ENCODE results near the gene ACMSD. TPM values are rescaled to one million over a fixed set of nuclear protein-coding genes. Genes with fewer than 3 reads are reported as not detected.

Gene ACMSD
- total and polyA plus RNA-seq, 2 of the 13 experiments (the other 11 are each of a cell fraction or from before 2014, with no cell fraction given), result not detected

DNA sequence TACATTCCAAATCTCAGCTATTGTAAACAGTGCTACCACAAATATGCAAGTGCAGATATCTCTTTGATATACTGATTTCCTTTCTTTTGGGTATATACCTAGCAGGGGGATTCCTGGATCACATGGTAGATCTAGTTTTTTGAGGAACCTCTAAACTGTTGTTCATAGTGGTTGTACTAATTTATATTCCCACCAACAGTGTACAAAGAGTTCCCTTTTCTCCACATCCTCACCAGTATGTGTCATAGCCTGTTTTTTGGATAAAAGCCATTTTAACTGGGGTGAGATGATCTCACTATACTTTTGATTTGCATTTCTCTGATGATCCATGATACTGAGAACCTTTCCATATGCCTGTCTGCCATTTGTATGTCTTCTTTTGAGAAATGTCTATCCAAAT lies 73.9 kb downstream of the ACMSD start:
- ATAC-seq, result no peak
- no peak for DNase-seq (ENCODE audit: low spot score)
- ChIA-PET CTCF (ENCODE audit: low intra/inter-chr PET ratio, low total read pairs) (no interaction called here), POLR2A (no interaction called here)
- no peak overlapping the region for H2AFZ ChIP-seq (ENCODE audit: low read length)
- no peak for FAIRE-seq
- no peaks in the 10 kb centered on the region for H3K27me3 ChIP-seq (ENCODE audit: control insufficient read depth in 1 of 2, insufficient read depth in 2 of 2, low read length in 2 of 2)
- no peaks in the 10 kb centered on the region for H4K20me1 ChIP-seq (ENCODE audit: insufficient read depth, low read length)
- H3K9ac ChIP-seq (ENCODE audit: insufficient read depth, low read depth, low read length), result no peak overlapping the region
- no peak overlapping the region for H3K27ac ChIP-seq (ENCODE audit: extremely low read length, insufficient read depth, low read length)
- BruUV-seq (replicated peaks), result no TSS peak
- H3K79me2 ChIP-seq (ENCODE audit: insufficient read depth, low read length), result peaks cover 2% of the 10 kb centered on the region
- H3K9me3 ChIP-seq (ENCODE audit: low read length), result no peaks in the 10 kb centered on the region
- peaks cover 8% of the 10 kb centered on the region for H3K4me1 ChIP-seq (ENCODE audit: insufficient read depth, low read length)
- H3K4me2 ChIP-seq (ENCODE audit: low read depth, low read length), result no peak overlapping the region
- H3K36me3 ChIP-seq (replicated peaks in 1 of 2; ENCODE audit: control insufficient read depth in 1 of 2, insufficient read depth in 2 of 2, low read length in 2 of 2), result no peaks in the 10 kb centered on the region
- no peak overlapping the region for H3K4me3 ChIP-seq (replicated peaks in 1 of 3; ENCODE audit: insufficient read depth in 1 of 3, low read depth in 2 of 3, low read length in 3 of 3)
- in situ Hi-C loops (cut with HindIII; ENCODE audit: extremely low pct_ligation_motif_present, low pct_unique_long_range_greater_than_20kb), result no loop called here
- intact Hi-C loops (cut with micrococcal nuclease; ENCODE audit: unreplicated experiment), result loop anchor here (10.0 kb wide), 2 partner anchors 142 to 798 kb away; partner anchors contain the start of gene RAB3GAP1
- TF ChIP-seq, protein P1, sequence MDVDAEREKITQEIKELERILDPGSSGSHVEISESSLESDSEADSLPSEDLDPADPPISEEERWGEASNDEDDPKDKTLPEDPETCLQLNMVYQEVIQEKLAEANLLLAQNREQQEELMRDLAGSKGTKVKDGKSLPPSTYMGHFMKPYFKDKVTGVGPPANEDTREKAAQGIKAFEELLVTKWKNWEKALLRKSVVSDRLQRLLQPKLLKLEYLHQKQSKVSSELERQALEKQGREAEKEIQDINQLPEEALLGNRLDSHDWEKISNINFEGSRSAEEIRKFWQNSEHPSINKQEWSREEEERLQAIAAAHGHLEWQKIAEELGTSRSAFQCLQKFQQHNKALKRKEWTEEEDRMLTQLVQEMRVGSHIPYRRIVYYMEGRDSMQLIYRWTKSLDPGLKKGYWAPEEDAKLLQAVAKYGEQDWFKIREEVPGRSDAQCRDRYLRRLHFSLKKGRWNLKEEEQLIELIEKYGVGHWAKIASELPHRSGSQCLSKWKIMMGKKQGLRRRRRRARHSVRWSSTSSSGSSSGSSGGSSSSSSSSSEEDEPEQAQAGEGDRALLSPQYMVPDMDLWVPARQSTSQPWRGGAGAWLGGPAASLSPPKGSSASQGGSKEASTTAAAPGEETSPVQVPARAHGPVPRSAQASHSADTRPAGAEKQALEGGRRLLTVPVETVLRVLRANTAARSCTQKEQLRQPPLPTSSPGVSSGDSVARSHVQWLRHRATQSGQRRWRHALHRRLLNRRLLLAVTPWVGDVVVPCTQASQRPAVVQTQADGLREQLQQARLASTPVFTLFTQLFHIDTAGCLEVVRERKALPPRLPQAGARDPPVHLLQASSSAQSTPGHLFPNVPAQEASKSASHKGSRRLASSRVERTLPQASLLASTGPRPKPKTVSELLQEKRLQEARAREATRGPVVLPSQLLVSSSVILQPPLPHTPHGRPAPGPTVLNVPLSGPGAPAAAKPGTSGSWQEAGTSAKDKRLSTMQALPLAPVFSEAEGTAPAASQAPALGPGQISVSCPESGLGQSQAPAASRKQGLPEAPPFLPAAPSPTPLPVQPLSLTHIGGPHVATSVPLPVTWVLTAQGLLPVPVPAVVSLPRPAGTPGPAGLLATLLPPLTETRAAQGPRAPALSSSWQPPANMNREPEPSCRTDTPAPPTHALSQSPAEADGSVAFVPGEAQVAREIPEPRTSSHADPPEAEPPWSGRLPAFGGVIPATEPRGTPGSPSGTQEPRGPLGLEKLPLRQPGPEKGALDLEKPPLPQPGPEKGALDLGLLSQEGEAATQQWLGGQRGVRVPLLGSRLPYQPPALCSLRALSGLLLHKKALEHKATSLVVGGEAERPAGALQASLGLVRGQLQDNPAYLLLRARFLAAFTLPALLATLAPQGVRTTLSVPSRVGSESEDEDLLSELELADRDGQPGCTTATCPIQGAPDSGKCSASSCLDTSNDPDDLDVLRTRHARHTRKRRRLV (CRISPR knock-in tag; IDR thresholded peaks at IDR 0.05), result no peak
- TF ChIP-seq, protein P2, sequence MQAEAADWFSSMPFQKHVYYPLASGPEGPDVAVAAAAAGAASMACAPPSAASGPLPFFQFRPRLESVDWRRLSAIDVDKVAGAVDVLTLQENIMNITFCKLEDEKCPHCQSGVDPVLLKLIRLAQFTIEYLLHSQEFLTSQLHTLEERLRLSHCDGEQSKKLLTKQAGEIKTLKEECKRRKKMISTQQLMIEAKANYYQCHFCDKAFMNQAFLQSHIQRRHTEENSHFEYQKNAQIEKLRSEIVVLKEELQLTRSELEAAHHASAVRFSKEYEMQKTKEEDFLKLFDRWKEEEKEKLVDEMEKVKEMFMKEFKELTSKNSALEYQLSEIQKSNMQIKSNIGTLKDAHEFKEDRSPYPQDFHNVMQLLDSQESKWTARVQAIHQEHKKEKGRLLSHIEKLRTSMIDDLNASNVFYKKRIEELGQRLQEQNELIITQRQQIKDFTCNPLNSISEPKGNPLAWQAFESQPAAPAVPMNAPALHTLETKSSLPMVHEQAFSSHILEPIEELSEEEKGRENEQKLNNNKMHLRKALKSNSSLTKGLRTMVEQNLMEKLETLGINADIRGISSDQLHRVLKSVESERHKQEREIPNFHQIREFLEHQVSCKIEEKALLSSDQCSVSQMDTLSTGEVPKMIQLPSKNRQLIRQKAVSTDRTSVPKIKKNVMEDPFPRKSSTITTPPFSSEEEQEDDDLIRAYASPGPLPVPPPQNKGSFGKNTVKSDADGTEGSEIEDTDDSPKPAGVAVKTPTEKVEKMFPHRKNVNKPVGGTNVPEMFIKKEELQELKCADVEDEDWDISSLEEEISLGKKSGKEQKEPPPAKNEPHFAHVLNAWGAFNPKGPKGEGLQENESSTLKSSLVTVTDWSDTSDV (CRISPR knock-in tag; IDR thresholded peaks at IDR 0.05), result no peak
- no peak for TF ChIP-seq PHF8 (CRISPR knock-in tag; IDR thresholded peaks at IDR 0.05)
- TF ChIP-seq HMG20A (CRISPR knock-in tag; IDR thresholded peaks at IDR 0.05; ENCODE audit: borderline replicate concordance), result no peak
- TF ChIP-seq SALL1 (CRISPR knock-in tag; IDR thresholded peaks at IDR 0.05), result no peak
- no peak for TF ChIP-seq FOSL2 (CRISPR knock-in tag; IDR thresholded peaks at IDR 0.05)
- TF ChIP-seq, protein P3, sequence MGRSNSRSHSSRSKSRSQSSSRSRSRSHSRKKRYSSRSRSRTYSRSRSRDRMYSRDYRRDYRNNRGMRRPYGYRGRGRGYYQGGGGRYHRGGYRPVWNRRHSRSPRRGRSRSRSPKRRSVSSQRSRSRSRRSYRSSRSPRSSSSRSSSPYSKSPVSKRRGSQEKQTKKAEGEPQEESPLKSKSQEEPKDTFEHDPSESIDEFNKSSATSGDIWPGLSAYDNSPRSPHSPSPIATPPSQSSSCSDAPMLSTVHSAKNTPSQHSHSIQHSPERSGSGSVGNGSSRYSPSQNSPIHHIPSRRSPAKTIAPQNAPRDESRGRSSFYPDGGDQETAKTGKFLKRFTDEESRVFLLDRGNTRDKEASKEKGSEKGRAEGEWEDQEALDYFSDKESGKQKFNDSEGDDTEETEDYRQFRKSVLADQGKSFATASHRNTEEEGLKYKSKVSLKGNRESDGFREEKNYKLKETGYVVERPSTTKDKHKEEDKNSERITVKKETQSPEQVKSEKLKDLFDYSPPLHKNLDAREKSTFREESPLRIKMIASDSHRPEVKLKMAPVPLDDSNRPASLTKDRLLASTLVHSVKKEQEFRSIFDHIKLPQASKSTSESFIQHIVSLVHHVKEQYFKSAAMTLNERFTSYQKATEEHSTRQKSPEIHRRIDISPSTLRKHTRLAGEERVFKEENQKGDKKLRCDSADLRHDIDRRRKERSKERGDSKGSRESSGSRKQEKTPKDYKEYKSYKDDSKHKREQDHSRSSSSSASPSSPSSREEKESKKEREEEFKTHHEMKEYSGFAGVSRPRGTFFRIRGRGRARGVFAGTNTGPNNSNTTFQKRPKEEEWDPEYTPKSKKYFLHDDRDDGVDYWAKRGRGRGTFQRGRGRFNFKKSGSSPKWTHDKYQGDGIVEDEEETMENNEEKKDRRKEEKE (IDR thresholded peaks at IDR 0.05), result no peak
- no peak for TF ChIP-seq TMF1 (CRISPR knock-in tag; IDR thresholded peaks at IDR 0.05; ENCODE audit: low read depth)
- no peak for TF ChIP-seq ZNF709 (CRISPR knock-in tag; IDR thresholded peaks at IDR 0.05)
- no peak for TF ChIP-seq ZNF468 (CRISPR knock-in tag; IDR thresholded peaks at IDR 0.05)
